CD4-positive, alpha-beta T cell treated with Interleukin-1 beta for 1 hour (primary cell): ENCODE measurements around the gene APLP2.
"Not testable (repeated sequence)": the region's sequence is repeated elsewhere in the genome, so short reads cannot be mapped to it uniquely, and the experiment has no call there.

ENCODE experiments used
- DNase-seq, 2 donors: peaks; one replicate each; pipeline ENCODE4 v3.0.0-alpha.2; 2020 to 2022

APLP2 gene

DNA sequence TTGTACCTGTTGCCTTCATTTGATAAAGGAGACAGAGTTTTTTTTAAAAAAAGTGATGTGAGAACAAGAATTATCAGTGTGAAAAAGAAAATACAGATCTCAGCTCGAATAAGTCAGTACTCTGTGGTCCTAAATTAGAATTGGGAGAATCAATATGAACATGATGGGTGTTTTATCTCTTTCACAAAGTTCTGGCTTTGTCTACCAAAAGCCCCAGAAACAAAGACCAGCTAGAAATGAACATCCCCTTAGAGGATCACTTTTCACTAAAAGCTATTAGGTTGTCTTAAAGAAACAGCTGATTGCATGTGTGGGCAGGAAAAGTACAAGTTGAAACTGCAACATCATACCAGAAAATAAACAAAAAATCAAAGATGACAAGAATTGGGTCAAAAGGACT is 81.5 kb downstream of the APLP2 start:
- no peak for DNase-seq

DNA sequence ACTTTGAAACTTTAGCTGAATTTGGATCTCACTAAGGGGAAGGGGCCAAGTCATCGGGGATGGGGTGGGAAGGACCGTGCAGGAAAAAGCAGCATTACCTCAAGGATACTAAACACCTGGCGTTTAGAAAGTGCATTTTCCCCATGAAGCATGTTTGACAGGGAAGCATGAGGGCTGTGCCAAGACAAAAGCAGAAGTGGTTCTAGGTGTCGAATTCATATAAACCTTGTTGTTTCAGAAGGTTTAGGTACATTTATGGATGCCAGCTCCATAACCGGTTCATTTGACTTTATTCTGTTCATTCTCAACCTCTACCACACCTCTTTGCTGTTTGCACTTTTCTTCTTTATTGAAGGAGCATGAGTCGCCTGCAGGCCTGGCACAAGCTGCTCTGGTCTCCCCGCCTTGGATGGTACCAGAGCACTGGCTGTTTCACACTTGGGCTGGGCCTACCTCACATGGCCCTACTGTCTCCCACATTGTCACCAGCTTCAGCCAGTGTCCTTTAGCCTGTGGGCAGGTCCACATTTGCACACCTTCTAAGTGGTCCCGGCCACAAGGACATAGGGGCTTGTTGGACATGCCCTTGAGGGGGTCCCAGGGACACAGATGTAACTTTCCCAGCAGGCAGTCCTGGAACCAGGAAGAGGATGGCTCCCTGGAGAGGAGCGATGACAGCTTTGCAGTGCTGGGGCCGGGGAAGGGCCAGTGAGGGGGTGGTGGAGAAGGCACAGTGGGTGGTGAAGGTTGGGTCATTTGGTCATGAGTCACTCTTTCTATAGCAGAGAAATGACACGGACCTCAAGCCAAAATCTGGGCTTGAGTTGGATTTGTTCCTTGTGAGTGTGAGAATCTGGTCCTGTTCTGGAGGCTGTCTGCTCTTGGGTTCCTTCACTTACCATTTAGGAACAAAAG is 86.7 kb downstream of the APLP2 start:
- DNase-seq: peak in 1 of 2 donors; percentile 22

DNA sequence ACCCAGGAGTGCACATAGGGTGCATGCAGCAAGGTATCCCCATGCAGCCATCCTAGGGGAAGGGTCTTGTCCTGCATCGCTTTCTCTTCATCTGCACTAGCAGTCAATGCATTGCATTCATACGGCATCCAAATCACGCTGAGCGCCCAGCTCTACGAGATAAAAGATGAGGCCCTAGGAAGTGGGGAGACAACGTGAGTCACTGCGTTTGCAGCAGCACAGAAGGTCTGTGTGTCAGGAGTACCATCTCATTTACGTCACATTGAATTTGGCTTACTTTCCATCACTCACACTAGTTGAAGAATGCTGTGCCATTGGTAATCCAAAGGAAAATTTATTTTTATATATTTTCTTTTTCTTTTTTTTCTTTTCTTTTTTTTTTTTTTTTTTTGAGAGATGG is 87.4 kb downstream of the APLP2 start:
- no peak for DNase-seq

DNA sequence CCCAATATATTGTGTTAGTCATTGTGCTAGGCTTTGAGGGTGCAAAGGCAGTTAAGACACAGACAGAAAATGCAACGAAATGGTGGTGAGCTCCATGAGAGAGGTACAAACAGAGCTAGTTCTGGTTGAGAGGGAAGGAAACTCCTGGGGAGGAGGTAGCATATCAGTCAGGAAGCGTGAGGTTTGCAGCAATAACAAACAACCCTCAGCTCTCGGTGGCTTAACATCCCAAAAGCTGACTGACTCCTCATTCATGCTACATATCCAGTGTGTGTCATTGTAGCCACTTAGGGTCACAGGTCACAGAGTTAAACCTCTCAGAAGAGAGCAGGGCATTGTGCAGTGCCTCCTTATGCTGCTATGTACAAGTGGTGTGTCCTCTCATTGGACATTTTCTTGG is 88.1 kb downstream of the APLP2 start:
- DNase-seq: no peak

DNA sequence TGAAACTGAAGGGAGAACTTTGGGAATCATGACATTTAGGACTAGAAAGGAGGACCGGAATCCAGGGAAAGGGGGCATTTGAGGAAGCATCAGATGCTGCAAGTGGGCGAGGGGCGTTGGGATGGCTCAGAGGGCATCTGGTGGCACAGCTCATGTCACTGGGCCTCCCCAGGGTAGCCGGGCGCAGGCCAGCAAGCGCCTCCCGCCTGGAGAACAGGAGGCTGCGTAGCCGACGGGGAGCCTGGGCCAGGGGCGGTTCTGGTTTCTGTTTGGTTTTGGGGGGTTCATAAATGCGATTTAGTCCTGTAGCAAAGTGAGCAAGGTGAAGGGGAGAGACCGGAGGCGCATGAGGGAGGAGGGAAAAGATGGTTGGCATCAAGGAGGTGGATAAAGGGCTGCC is 89.4 kb downstream of the APLP2 start:
- DNase-seq: no peak

DNA sequence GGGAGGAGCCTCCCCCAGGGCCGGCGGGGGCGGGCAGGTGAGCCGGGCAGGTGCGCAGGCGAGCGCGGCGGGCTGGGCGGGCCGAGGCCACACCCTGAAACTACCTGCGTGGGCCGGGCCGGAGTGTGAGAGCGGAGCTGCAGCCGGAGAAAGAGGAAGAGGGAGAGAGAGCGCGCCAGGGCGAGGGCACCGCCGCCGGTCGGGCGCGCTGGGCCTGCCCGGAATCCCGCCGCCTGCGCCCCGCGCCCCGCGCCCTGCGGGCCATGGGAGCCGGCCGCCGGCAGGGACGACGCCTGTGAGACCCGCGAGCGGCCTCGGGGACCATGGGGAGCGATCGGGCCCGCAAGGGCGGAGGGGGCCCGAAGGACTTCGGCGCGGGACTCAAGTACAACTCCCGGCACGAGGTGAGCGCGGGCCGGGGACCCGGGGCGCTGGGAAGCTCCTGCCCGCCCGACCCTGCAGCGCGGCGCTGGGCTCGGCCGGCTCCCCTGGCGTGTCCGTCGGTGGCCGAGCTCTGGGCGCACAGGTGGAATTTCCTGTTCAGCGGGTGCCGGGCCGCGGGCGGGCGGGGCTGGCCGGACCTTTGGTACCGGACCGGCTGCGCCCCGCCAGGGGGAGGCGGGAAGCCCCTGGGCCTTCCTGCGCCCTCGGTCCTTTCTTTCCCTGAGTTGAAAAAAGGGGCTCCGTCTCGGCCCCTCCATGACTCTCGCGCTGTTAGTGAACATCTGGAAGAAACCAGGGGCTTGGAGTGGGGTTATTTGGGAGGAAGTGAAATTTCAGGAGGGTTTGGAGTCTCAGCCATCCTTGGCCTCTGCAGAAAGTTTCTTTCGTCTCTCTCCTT is 90.2 kb downstream of the APLP2 start, which contains the start of gene ST14:
ST14 (plus strand) TSS at position 126 of the 841 bp plus-strand sequence; CDS start at position 324, 198 bp downstream.
- DNase-seq: peak in 1 of 2 donors; percentile 49

DNA sequence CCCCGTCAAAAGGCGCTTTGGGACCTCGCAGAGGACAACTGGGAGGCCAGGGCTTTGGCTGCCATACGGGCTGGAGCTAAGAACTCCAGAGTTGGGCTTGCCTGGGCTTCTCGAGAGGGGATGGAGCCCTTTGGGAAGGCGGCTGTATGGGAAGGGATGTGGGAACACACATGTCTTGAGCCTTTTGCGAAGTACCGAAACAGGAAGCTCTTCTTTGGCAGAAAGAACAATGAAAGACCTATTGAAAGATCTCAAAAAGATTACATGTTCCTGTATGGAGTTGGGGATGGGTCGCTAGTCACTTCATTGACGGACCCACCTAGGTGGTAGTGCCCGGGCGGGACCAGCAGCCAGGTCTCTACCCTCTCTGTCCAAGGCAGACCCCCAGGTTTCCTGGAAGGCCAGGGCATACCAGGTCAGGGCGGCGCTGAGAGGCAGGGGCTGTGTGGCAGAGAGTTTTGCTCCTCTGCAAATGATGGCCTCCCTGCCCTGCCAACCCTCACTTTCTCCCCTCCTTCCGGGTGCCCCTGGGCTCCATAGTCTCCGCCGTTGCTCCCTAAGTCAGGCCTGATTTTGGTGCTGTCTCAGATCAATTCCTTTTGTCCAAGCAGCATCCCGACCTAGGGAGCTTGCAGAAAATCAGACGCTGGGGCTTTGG is 90.9 kb downstream of the APLP2 start:
- no peak for DNase-seq

DNA sequence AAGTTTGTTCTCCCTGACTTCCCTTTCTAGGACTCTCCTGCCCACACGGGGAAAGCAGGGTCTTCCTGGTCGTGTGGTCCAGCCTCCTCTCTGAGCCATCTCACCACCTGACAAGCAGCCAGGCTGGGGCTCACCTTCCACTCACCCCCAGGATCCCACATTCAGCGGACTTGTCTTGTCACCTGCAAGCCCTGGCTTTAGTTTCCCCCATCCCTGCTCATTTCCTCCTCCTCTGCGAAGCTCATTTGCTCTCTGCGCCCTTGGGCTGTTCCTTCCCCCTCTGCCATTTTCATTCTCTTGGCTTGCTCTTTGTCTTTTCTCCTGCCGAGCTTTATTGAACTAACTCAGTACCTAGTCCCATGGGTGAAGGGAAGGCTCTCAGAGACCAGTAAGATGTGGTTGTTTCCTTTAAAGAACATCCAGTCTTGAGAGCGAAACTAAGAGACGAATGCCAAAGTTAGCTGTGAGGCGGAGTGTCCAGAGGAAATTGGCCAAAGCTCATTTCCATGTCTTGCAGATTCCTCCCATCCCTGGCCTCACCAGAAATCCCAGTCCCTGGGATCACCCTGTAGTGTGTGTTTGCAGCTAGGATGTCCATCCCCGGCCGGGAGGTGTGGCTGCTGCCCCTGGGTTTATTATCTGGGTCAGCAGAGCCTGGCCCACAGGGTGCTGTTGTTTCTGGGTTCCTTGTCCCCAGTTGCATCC is 91.9 kb downstream of the APLP2 start:
- DNase-seq: no peak

DNA sequence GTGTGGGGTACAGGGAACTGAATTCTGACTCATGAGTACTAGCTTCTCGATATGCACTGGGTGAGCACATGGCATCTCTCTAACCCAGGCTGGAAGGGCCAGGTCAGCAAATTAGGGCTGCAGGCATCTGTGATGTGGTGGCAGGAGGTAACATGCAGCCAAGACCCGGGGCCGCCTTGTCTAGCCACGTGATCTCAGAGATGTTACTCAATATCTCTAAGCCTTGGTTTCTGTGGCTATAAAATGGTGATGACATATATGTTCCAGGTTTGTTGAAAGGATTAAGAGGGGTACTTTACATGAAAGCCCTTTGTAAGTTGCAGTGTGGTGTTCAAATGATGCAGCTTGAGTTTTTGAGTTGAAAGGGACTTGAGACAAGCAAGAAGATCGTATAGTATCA is 93.0 kb downstream of the APLP2 start:
- no peak for DNase-seq

DNA sequence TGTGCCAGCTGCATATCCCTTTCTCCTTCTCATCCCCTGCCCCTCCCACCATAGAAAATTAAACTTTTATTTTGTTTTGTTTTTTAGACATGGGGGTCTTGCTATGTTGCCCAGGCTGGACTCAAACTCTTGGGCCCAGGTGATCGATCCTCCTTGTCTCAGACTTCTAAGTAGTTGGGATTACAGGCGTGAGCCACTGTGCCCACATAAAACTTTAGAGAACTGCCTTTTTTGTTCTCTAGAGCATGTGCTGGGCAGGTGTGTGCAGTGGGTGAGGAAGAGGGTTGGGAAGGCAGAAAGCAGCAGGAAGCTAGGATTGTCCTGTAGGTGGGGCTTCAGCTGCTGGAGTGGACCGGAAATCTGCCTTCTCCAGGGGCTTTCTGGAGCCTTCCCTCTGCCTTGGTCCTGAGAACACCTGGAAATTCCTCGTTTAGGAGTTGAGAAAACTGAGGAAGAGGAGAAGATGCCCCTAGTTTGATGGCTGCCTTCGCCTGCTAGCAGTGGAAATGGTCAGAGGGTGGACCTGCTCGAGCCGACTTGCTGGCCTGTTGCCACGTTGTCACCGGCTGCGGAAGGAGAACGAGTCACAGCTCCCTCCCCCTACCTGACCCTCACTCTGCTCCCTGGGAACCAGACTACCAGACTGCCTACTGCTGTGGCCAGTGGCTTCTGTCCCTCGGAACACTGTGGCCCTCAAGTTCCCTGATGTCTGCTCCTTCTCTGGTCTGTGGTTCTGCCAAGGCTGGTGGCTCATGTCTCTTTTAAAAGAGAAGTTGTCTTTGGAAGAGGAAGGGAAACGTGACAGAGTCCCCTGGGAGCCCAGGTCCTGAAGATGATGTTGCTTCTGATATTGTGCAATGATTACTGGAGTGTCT is 93.9 kb downstream of the APLP2 start:
- DNase-seq: peak in 1 of 2 donors; percentile 23

DNA sequence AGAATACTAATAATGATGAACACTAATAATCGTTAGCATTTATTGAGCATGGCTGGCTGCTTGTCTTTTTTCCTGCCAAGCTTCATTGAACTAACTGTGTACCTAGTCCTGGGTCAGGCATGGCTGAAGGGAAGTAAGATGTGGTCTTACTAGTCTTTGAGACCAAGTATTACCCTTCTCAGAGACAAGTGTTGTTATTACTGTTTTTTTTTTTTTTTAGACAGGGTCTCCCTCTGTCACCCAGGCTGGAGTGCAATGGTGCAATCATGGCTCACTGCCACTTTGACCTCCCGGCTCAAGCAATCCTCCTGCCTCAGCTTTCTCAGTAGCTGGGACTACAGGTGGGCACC is 94.5 kb downstream of the APLP2 start:
- DNase-seq: no peak

DNA sequence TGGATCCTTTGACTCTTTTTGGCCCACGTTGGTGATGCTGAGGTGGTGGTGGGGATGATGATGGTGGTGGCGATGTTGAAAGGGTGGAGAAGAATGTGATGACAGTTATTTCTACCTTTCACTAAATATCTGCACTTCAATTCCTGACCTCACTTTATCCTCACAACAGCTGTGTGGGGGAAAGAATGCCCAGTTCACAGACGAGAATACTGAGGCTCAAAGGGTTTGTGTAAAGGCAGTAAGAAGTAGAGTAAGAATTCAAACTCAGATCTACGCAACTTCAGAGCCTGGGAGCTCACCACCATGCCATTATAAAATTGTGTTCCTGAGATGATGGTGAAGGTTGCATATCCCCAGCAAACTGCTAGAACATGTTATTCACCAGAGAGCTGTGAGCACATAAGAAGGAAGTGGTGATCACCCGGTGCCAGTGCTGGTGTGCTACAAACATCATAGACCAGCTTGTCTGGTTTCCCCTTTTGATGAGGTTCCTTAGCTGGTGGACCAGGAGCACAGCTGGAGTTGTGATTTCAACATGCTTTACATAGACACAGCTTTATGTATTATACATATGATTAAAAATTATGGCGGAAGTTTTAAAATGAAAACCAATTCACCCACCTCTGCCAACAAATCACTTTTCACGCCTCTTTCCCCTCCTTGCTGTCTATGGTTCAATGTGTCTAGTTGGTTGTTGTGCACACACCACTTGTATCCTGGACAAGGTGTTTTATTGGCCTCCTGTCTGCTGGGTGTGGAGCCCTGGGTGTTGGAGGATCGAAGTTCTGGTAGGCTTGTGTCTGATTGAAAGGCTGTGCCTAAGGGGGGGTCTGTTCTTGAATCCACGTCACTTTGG is 96.1 kb downstream of the APLP2 start:
- DNase-seq: peak in 1 of 2 donors; percentile 47

DNA sequence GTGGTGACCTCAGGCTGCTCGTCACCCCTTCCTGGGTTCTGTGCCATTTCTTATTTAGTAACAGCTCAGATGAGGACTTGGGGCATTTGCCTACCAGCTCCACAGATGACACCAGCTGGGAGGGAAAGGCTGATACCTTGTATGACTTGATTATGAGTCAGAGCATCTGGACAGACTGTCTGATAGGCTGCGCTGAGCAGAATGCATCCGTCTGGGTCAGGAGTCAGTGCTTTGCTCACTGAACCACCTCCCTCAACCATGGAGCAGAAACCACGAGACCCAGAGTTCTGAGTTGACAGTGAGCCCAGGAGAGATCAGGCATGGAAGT is 96.7 kb downstream of the APLP2 start:
- peak in 1 of 2 donors; percentile 51 for DNase-seq

DNA sequence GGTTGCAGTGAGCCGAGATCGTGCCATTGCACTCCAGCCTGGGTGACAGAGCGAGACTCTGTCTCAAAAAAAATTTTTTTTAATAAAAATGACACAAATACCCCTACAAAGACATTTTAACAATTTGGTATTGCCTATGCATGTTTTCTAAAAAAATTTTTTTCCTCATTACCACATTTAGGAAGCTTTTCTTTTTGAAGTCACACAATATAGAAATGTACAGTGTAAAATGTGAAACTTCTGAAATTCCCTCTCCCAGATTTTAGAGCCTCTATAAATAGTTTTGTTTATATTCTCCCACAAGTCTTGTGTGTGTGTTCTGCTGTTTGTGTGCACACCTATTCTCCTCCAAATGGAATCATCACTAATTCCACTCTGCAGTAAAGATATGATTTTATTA is 97.5 kb downstream of the APLP2 start:
- DNase-seq: no peak

DNA sequence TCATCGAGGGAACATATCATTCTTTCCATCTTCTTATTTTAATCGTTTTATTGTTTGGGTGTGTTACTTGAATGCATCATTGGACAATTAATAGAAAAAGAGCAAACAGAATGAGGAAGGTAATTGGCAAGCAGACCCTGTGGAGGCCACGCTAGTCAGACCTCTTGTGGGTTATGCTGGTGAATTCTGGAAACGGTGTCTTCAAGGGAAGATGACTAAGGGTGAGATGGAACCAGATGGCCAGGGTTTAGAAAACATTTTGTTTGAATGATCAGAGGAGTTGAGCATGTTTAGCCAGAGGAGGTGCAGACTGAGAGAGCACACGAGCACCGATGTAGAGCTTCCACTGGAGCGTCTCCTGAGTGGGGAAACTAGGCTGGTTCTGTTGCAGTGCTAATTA is 98.4 kb downstream of the APLP2 start:
- no peak for DNase-seq

DNA sequence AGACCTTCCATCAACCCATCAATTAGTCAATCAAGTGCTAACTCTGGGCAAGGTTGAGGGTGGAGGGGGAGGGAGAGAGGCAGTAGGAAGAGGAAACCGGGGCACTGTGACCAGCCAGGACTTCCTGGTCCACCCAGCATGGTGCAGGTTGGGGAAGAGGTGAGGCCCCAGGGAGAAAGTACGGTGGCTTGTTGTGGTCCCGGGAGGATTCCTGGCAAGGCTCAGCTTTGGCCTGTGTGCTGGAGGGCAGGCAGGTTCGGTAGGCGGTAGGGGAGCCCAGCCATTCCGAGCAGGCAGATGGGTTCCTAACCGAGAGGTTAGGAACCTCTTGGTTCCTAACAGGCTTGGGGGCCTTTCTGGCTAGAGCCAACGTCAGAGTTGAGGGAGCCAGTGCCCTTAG is 100.7 kb downstream of the APLP2 start:
- DNase-seq: no peak

DNA sequence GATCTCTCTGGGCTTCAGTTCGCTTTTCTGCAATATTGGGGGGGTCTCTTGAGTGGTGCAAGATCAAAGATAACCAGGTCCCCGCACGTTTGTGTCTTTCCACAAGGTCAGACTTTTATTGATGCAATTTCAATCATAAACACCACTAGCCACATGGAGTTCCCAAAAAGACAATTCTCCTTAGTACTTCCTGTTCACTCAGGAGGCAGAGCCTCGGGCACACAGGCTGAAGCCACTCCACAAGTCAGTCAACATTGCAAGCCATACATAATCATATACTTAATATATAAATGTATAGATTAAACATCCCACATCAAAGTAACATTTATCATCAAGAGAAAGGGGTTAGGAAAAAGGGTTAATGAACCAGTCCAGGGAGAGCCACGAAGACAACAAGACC is 101.8 kb downstream of the APLP2 start:
- no peak for DNase-seq

DNA sequence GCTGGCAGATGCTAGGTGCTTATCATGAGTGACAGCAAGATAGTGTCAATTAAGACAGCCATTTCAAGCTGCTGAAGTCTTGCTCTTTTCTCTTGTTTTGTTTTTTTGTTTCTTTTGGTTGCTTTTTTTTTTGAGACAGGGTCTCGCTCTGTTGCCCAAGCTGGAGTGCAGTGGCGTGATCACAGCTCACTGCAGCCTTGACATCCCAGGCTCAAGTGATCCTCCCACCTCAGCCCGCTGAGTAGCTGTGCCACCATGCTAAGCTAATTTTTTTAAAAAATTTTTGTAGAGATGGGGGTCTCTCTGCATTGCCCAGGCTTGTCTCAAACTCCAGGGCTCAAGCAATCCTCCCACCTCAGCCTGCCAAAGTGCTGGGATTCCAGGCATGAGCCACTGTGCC is 102.3 kb downstream of the APLP2 start:
- DNase-seq: not testable (repeated sequence)

DNA sequence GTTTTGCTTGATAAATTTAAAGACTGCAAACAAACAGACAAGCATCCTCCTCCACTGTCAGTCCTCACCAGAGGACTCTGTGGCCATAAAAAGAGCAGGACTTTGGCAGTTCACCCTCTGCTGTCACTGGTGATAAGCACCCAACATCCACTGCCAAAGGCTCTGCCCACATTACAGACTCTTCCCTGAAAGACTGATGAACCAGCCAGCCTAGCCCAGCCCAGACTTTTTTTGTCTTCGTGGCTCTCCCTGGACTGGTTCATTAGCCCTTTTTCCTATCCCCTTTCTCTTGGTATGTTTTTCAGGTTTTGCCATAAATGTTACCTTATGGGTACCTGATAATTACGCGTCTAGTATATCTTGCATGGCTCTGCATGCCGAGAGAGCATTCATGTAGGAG is 104.9 kb downstream of the APLP2 start:
- no peak for DNase-seq

DNA sequence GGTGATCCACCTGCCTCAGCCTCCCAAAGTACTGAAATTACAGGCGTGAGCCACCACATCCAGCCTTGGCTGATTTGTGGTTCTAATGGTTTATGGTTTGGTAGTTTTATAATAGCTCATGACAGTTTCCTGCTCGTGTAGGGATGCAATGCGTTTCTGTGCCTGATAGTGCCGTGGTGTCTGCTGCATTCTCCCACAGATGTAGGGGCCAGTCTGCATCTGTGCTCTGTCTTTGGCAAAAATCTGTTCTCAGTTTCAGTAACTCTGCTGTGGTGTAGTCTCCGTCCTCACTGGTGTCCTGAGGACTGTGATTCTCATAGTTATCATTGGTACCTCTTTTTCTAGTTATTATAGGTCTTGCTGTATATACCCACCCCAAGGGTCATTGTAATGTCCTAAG is 106.2 kb downstream of the APLP2 start:
- no peak for DNase-seq

DNA sequence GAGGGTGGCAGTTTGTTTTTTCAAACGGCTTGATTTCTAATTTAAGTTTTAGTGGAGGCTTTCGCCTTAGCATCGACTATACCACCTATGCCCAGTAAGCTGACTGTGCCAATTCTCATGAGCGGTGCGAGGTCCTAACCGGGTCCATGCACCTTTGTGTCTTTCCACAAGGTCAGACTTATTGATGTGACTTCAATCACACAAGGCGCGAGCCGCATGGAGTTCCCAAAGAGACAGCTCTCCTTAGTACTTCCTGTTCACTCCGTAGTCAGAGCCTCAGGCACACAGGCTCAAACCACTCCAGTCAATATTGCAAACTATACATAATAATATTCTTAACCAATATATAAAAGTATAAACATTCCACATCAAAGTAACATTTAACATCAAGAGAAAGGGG is 108.1 kb downstream of the APLP2 start:
- DNase-seq: no peak
